ENCODE results near the gene S100A2.
A peak's percentile ranks its signal among the peaks of the same experiment; 100 is the strongest.

GRCh38 chr1:153532769-153533599, 32.7 kb downstream of the S100A2 start:
- peak; percentile 54 to 93 (median 79) for TF ChIP-seq CTCF (IDR thresholded peaks at IDR 0.05 in 8 of 11, conservative IDR thresholded peaks at IDR 0.05 in 3 of 11)
- peak; percentile 43 to 57 (median 46) for TF ChIP-seq POLR2AphosphoS5 (IDR thresholded peaks at IDR 0.05)
- TF ChIP-seq POLR2A (IDR thresholded peaks at IDR 0.05) = no peak

All from spleen (tissue), 7 donors.